Stimulated activated CD4-positive, alpha-beta T cell treated with anti-CD3 and anti-CD28 coated beads, Interleukin-1b, Interleukin-23, amount 100 ng/mL, for 48 hours (primary cell): ENCODE results near the gene CD81.
"Not testable (repeated sequence)": the region's sequence is repeated elsewhere in the genome, so short reads cannot be mapped to it uniquely, and the experiment has no call there.

Source experiments
- DNase-seq: peaks from one replicate; pipeline ENCODE4 v3.0.0-alpha.2; 2020

CD81 gene, protein sequence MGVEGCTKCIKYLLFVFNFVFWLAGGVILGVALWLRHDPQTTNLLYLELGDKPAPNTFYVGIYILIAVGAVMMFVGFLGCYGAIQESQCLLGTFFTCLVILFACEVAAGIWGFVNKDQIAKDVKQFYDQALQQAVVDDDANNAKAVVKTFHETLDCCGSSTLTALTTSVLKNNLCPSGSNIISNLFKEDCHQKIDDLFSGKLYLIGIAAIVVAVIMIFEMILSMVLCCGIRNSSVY

DNA sequence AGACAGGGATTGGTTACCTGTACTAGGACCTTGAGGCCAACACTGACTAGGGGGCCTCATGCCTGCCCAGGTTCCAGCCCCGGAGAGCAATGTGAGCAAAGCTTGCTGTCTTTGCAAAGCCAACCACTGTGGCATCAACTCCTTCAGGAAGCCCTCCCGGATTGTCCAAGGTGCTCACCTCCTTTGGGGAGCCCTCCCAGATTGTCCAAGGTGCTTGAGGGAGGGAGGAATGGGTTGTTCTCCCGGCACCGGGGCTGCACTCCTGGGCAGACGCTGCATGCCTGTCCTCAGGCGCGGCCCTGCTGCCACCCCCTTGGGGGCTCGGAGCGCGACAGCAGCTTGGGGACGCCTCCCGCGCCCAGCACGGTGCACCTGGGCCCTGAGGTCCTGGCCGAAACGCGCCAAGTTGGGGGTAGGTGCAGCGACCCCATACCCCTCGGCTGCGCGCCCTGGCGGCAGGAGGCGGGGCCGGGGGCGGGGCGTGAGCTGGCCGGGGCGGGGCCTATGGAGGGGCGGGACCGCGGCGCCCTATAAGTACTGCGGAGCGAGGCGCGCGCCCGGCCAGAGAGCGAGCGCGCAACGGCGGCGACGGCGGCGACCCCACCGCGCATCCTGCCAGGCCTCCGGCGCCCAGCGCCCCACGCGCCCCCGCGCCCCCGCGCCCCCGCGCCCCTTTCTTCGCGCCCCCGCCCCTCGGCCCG, at the start of gene CD81:
Gene CD81, plus strand, starts transcription at position 560 of the 701 bp plus-strand sequence. CDS start 240 bp downstream, outside the sequence.
- DNase-seq = peak; percentile 62

- no peak for DNase-seq
Observed at GRCh38 chr11:2328021-2328420, 49.1 kb upstream of the CD81 start.

- no peak for DNase-seq
Observed at GRCh38 chr11:2328656-2329354, 48.3 kb upstream of the CD81 start.

DNA sequence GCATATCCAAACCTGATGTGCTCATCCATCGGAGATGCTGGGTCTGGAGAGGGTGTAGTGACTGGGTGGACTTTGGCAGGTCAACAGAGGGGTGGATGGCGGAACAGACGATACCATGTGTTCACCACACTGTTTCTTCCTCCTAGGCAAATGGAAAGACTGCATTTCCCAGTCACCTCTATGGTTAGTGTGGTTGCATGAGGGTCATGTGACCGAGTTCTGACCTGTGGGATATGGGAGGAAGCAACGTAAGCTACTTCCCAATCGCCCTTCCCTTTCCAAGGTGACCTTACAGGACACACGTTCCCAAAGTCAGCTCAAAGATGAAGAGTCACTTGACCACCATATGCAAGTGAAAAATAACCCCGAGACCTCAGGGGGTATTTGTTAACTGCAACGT, 47.6 kb upstream of the CD81 start:
- no peak for DNase-seq

DNA sequence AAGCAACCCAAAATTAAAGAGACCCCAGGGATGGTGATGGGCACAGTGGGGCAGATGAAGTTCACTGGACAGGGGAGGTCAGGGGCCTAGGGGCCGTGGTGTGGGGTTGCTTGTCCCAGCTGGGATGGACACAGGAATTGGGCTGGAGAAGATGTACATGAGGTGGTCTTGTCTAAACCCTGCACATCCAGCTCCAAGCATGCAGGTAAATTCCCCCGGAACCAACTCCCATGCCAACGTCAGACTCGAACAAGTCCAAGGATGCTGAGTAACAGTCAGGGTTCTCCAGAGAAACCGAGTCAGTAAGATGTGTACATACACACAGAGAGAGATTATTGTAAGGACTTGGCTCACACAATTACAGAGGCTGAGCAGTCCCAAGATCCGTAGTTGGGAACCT, 46.4 kb upstream of the CD81 start:
- DNase-seq = no peak

- no peak for DNase-seq
Observed at GRCh38 chr11:2331404-2331803, 45.7 kb upstream of the CD81 start.

- DNase-seq = not testable (repeated sequence)
Observed at GRCh38 chr11:2332569-2332968, 44.5 kb upstream of the CD81 start.

DNA sequence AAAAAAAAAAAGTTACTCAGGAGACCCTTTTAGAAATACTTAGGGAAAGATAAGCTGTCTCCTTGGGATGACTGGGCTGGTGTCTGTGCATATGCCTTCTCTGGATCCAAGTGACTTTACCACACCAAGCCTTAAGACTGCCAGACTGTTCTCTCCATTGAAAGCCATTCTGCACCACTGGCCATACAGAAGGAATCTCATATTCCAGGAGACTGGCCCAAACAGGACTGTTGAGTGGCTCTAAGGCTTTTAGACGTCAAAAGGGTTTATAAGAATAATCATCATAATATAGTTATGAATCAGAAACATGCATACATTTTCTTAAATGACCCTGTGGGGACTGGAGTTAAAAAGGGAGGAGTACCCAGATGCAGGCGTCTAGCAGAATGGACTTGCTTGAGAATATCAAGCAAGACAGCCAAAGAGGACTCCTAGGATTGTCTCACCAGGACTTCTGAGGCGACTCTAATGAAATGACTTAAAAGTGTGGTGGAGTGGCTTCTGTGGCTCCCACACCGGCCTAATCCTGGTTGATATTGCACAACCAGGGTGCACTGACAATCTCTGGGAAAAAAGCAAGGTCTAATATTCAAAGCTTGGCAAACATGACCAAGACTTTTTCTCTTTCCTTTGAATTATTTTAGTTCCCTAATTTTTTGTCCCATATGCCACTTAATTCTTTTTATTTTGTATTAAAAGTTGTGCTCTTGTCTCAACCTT, 43.5 kb upstream of the CD81 start:
- DNase-seq = not testable (repeated sequence)

DNA sequence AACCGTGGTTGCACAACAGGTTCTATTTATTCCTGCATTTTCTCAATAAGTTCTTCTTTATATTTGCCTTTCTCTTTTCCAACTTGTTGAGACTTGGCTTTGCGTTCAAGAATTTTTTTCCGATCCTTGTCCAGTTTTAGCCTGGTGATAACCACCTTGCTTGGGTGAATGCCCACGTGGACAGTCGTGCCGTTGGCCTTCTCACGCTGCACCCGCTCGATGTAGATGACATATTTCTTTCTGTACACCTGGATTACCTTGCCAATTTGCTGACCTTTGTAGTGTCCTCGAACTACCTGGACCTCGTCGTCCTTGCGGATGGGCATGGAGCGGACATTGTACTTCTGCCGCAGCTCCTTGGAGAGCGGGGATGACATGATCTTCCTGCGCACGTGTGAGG, 41.8 kb upstream of the CD81 start:
- DNase-seq = not testable (repeated sequence)

- DNase-seq = not testable (repeated sequence)
Observed at GRCh38 chr11:2338760-2339159, 38.4 kb upstream of the CD81 start.

- no peak for DNase-seq
Observed at GRCh38 chr11:2342557-2342956, 34.6 kb upstream of the CD81 start.

DNA sequence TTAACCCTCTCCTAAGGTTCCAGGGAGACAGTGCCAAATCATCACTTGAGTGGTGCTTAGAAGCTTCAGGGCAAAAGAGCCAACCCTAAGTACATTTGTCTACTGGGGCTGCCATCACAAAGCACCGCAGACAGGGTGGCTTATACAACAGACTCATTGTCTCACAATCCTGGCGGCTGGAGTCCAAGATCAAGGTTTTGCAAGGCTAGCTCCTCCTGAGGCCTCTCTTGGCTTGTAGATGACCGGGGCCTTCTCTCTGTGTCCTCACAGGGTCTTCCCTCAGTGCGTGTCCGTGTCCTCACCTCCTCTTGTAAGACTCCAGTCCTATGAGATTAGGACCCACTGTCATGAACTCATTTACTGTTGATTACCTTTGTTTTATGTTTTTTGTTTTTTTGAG, 34.1 kb upstream of the CD81 start:
- no peak for DNase-seq

DNA sequence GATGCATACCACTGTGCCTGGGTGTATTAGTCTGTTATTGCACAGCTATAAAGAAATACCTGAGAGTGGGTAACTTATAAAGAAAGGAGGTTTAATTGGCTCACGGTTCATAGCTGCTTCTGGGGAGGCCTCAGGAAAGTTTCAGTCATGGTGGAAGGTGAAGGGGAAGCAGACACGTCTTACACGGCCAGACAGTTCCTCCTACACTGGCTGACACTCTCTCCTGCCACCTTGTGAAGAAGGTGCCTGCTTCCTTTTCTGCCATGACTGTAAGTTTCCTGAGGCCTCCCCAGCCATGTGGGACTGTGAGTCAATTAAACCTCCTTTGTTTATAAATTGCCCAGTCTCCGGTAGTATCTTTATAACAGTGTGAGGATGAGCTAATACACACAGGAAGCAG, 33.6 kb upstream of the CD81 start:
- DNase-seq = no peak

GRCh38 chr11:2345050-2345449, 32.1 kb upstream of the CD81 start:
- DNase-seq = no peak

DNA sequence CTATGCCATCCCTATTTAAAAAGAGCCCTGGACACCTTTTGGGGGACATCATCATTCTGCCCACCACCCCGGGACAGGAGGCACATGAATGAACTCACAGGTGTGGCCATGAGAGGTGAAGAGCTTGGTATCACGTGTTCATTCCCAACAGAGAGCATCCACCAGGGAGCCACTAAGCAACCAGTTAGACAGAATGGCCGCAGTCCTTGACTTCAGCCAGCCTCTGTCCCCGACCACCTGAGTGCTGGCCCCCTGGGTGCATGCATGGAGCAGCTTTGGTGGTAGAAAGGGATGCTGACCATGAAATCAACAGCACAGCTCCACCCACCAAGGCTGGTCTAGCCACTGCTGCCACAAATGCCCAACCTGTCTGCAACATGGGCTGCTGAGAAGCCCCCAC, 31.1 kb upstream of the CD81 start:
- no peak for DNase-seq

- no peak for DNase-seq
Observed at GRCh38 chr11:2346586-2347307, 30.4 kb upstream of the CD81 start.

- no peak for DNase-seq
Observed at GRCh38 chr11:2347308-2347830, 29.7 kb upstream of the CD81 start.

- DNase-seq = no peak
Observed at GRCh38 chr11:2348986-2349385, 28.1 kb upstream of the CD81 start.

DNA sequence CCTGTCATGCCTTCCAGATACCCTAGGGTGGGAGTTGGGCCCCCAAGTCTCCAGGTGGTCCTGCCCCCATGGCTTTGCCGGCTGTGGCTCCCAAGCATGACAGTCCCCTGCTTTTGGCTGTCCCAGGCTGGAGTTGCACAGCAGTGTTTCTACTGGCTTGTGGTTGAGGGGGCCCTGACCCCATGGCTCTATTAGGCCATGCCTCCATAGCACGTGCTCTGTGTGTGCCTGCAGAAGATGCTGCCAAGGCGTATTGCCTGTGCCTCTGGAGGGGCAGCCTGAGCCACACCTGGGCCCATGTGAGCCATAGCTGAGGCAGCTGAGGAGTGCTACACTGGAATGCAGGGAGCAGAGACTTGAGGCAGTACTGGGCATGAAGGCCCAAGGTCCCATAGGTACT, 25.4 kb upstream of the CD81 start:
- DNase-seq = no peak

GRCh38 chr11:2352420-2352819, 24.7 kb upstream of the CD81 start:
- DNase-seq = no peak

- no peak for DNase-seq
Observed at GRCh38 chr11:2355000-2355644, 22.0 kb upstream of the CD81 start.

GRCh38 chr11:2357246-2357645, 19.9 kb upstream of the CD81 start:
- no peak for DNase-seq
